Nucleus accumbens (tissue), 56 donors: ENCODE data around the gene DOCK1.

Experiments
- DNase-seq, 56 donors: peaks; one replicate each; lab custom pipeline; 2025; lab: John Stamatoyannopoulos, UW

DOCK1 gene

GRCh38 chr10:127027786-127028185, 122.6 kb downstream of the DOCK1 start:
- DNase-seq, result no peak

- no peak for DNase-seq
These were observed 123.3 kb downstream of the DOCK1 start for GRCh38 chr10:127028556-127028955.

- DNase-seq, result no peak
These were observed 123.8 kb downstream of the DOCK1 start for GRCh38 chr10:127029061-127029460.

GRCh38 chr10:127033216-127034033, 128.2 kb downstream of the DOCK1 start:
- peak in 13 of 56 donors; percentile 8 to 52 (median 24) for DNase-seq

GRCh38 chr10:127034034-127034633, 128.9 kb downstream of the DOCK1 start:
- DNase-seq, result peak in 1 of 56 donors; percentile 39

GRCh38 chr10:127034790-127035189, 129.6 kb downstream of the DOCK1 start:
- peak in 26 of 56 donors; percentile 12 to 67 (median 38) for DNase-seq

GRCh38 chr10:127035827-127036226, 130.6 kb downstream of the DOCK1 start:
- no peak for DNase-seq

- no peak for DNase-seq
These were observed 131.8 kb downstream of the DOCK1 start for GRCh38 chr10:127036987-127037386.

- DNase-seq, result no peak
These were observed 134.2 kb downstream of the DOCK1 start for GRCh38 chr10:127039435-127039834.

GRCh38 chr10:127040756-127041155, 135.5 kb downstream of the DOCK1 start:
- no peak for DNase-seq

GRCh38 chr10:127041552-127041951, 136.3 kb downstream of the DOCK1 start:
- DNase-seq, result no peak

GRCh38 chr10:127043301-127043700, 138.1 kb downstream of the DOCK1 start:
- no peak for DNase-seq

GRCh38 chr10:127044186-127044585, 139.0 kb downstream of the DOCK1 start:
- no peak for DNase-seq

GRCh38 chr10:127046975-127047877, 142.0 kb downstream of the DOCK1 start:
- no peak for DNase-seq

- DNase-seq, result no peak
These were observed 142.6 kb downstream of the DOCK1 start for GRCh38 chr10:127047878-127048238.

- DNase-seq, result no peak
These were observed 143.4 kb downstream of the DOCK1 start for GRCh38 chr10:127048630-127049029.

- no peak for DNase-seq
These were observed 146.8 kb downstream of the DOCK1 start for GRCh38 chr10:127052001-127052400.

GRCh38 chr10:127055263-127055662, 150.0 kb downstream of the DOCK1 start:
- no peak for DNase-seq

- no peak for DNase-seq
These were observed 154.1 kb downstream of the DOCK1 start for GRCh38 chr10:127059314-127059713.

- no peak for DNase-seq
These were observed 158.5 kb downstream of the DOCK1 start for GRCh38 chr10:127063762-127064161.

GRCh38 chr10:127064474-127064873, 159.2 kb downstream of the DOCK1 start:
- DNase-seq, result no peak
